Naive thymus-derived CD8-positive, alpha-beta T cell (primary cell): ENCODE results near the gene YWHAQ. TPM values are rescaled to one million over a fixed set of nuclear protein-coding genes. Genes with fewer than 3 reads are reported as not detected.
"Not testable (repeated sequence)": the region's sequence is repeated elsewhere in the genome, so short reads cannot be mapped to it uniquely, and the experiment has no call there.

Experiments
- ATAC-seq, 2 donors: fragments of 150-1000 bp; cut with Tn5 transposase in 1 of 2; sonication (Bioruptor Pico), chemical (Tn5 transposase) in 1 of 2; 1 replicate in 1 of 2; 2 replicates in 1 of 2; pipeline ENCODE4 v1.10.0; 2021; ENCODE audit warnings: mild to moderate bottlenecking in 2 of 2, moderate library complexity in 2 of 2
- POLR2A ChIA-PET: fragments of 350-600 bp; sonication (Branson Sonifier 250); formaldehyde crosslinking; loops from one replicate; lab custom pipeline; 2021; ENCODE audit warnings: antibody characterized with exemption; lab: Charles Lee
- DNase-seq, 10 donors: peaks; one replicate each; pipeline versions ENCODE4 v3.0.0 to v3.0.0-alpha.2; 2020 to 2022
- H3K27ac Mint-ChIP-seq, 10 donors: one replicate each; pipeline ENCODE4 v1.8.0; 2020 to 2022; ENCODE audit warnings: mild to moderate bottlenecking in 10 of 10, mixed read lengths in 10 of 10, moderate library complexity in 4 of 10, inconsistent platforms in 1 of 10
- H3K27me3 Mint-ChIP-seq, 5 donors: one replicate each; pipeline ENCODE4 v1.8.0; 2021 to 2022; ENCODE audit warnings: mixed read lengths in 5 of 5
- H3K36me3 Mint-ChIP-seq, 3 donors: one replicate each; pipeline ENCODE4 v1.8.0; 2020 to 2022; ENCODE audit warnings: mixed read lengths in 3 of 3, mild to moderate bottlenecking in 2 of 3, inconsistent platforms in 1 of 3
- H3K4me1 Mint-ChIP-seq, 4 donors: one replicate each; pipeline ENCODE4 v1.8.0; 2021 to 2022; ENCODE audit warnings: mixed read lengths in 4 of 4
- H3K4me3 Mint-ChIP-seq, 10 donors: one replicate each; pipeline ENCODE4 v1.8.0; 2020 to 2022; ENCODE audit warnings: mild to moderate bottlenecking in 10 of 10, mixed read lengths in 10 of 10, moderate library complexity in 6 of 10, inconsistent platforms in 1 of 10
- H3K9me3 Mint-ChIP-seq, 9 donors: one replicate each; pipeline ENCODE4 v1.8.0; 2020 to 2022; ENCODE audit warnings: mixed read lengths in 9 of 9, mild to moderate bottlenecking in 3 of 9, inconsistent platforms in 1 of 9, moderate library complexity in 1 of 9
- polyA plus RNA-seq, 3 donors: library from polyadenylated mRNA; unstranded; fragments of 300-500 nt; fragmentation: Illumina TruSeq; gene quantifications; one replicate each; pipeline ENCODE4 v1.2.3, GENCODE V29; 2021
- total RNA-seq, 8 experiments: library from RNA in 2 of 8; stranded (reverse) in 2 of 8; gene quantifications; one replicate each; pipeline ENCODE4 v1.2.3 and lab custom pipeline; 2021 to 2026

YWHAQ gene
- total and polyA plus RNA-seq, 5 experiments from 2014 or later, result 99.2 to 348 (median 195) TPM

GRCh38 chr2:9623151-9623550, 7.6 kb downstream of the YWHAQ start:
- Mint-ChIP-seq H3K4me3 (no peak overlapping the region), H3K27me3 (no peaks in the 10 kb centered on the region), H3K27ac (peak overlapping the region in 1 of 10 donors; percentile 43), H3K9me3 (peaks cover 0 to 2% (median 0%) of the 10 kb centered on the region in 9 donors), H3K36me3 (peaks cover 5 to 53% (median 17%) of the 10 kb centered on the region in 3 donors), H3K4me1 (peaks cover 30 to 94% (median 88%) of the 10 kb centered on the region in 4 donors)
- ATAC-seq (no peak), DNase-seq (no peak)
- POLR2A ChIA-PET, result no interaction called here

GRCh38 chr2:9621655-9622054, 9.1 kb downstream of the YWHAQ start:
- Mint-ChIP-seq H3K4me1 (peaks cover 25 to 91% (median 86%) of the 10 kb centered on the region in 4 donors), H3K27ac (peak overlapping the region in 4 of 10 donors; percentile 7 to 45 (median 22))
- POLR2A ChIA-PET, result not testable (repeated sequence)

GRCh38 chr2:9618410-9618809, 12.4 kb downstream of the YWHAQ start:
- POLR2A ChIA-PET, result interaction anchor here (1.4 to 2.4 kb wide), 3 partner anchors 10 to 63 kb away, joined by 6 to 11 read pairs (median 7); partner anchors contain the start of genes ADAM17 and YWHAQ
- H3K9me3 Mint-ChIP-seq, result peaks cover 0 to 2% (median 0%) of the 10 kb centered on the region in 9 donors
- H3K27ac Mint-ChIP-seq, result peak overlapping the region; percentile 65 to 97 (median 91)
- H3K27me3 Mint-ChIP-seq, result no peaks in the 10 kb centered on the region
- peak overlapping the region; percentile 49 to 88 (median 76) for H3K4me3 Mint-ChIP-seq
- peaks cover 36 to 95% (median 91%) of the 10 kb centered on the region in 4 donors for H3K4me1 Mint-ChIP-seq
- H3K36me3 Mint-ChIP-seq, result peaks cover 5 to 24% (median 8%) of the 10 kb centered on the region in 3 donors
- ATAC-seq (peak; percentile 93 to 97), DNase-seq (peak in 9 of 10 donors; percentile 5 to 67 (median 49))

More at GRCh38 chr2:9621655-9622054, 9.1 kb downstream of the YWHAQ start:
- peaks cover 5 to 43% (median 11%) of the 10 kb centered on the region in 3 donors for H3K36me3 Mint-ChIP-seq
- ATAC-seq, H3K9me3 Mint-ChIP-seq, DNase-seq, H3K4me3 Mint-ChIP-seq, H3K27me3 Mint-ChIP-seq: not testable (repeated sequence)

GRCh38 chr2:9617749-9618148, 13.0 kb downstream of the YWHAQ start:
- H3K9me3 Mint-ChIP-seq, result peaks cover 0 to 2% (median 0%) of the 10 kb centered on the region in 9 donors
- H3K27me3 Mint-ChIP-seq, result no peaks in the 10 kb centered on the region
- POLR2A ChIA-PET, result interaction anchor here (1.1 to 2.4 kb wide), 4 partner anchors 9 to 62 kb away, joined by 5 to 11 read pairs (median 6); partner anchors contain the start of genes ADAM17 and YWHAQ
- H3K36me3 Mint-ChIP-seq, result peaks cover 5 to 18% (median 10%) of the 10 kb centered on the region in 3 donors
- peak overlapping the region; percentile 17 to 97 (median 74) for H3K27ac Mint-ChIP-seq
- ATAC-seq (no peak), DNase-seq (no peak)
- H3K4me1 Mint-ChIP-seq, result peaks cover 38 to 96% (median 91%) of the 10 kb centered on the region in 4 donors
- H3K4me3 Mint-ChIP-seq, result peak overlapping the region in 9 of 10 donors; percentile 2 to 70 (median 33)

GRCh38 chr2:9617296-9617695, 13.5 kb downstream of the YWHAQ start:
- no peaks in the 10 kb centered on the region for H3K27me3 Mint-ChIP-seq
- POLR2A ChIA-PET, result interaction anchor here (1.1 to 1.4 kb wide), 3 partner anchors 9 to 62 kb away, joined by 5 to 7 read pairs (median 6); partner anchors contain the start of gene ADAM17
- peaks cover 0 to 2% (median 0%) of the 10 kb centered on the region in 9 donors for H3K9me3 Mint-ChIP-seq
- peak overlapping the region in 9 of 10 donors; percentile 2 to 70 (median 33) for H3K4me3 Mint-ChIP-seq
- peaks cover 38 to 97% (median 92%) of the 10 kb centered on the region in 4 donors for H3K4me1 Mint-ChIP-seq
- ATAC-seq (no peak), DNase-seq (no peak)
- peak overlapping the region in 9 of 10 donors; percentile 17 to 97 (median 74) for H3K27ac Mint-ChIP-seq
- peaks cover 5 to 17% (median 10%) of the 10 kb centered on the region in 3 donors for H3K36me3 Mint-ChIP-seq

GRCh38 chr2:9614562-9614961, 16.2 kb downstream of the YWHAQ start:
- POLR2A ChIA-PET, result interaction anchor here (1.0 kb wide), 1 partner anchor 16 kb away, joined by 3 read pairs; the partner anchor contains the start of gene YWHAQ
- no peak for DNase-seq
- no peak overlapping the region for H3K27ac Mint-ChIP-seq
- H3K36me3 Mint-ChIP-seq, result peaks cover 0 to 10% (median 9%) of the 10 kb centered on the region in 3 donors
- ATAC-seq, result no peak
- no peaks in the 10 kb centered on the region for H3K27me3 Mint-ChIP-seq
- peaks cover 39 to 96% (median 91%) of the 10 kb centered on the region in 4 donors for H3K4me1 Mint-ChIP-seq
- H3K9me3 Mint-ChIP-seq, result no peaks in the 10 kb centered on the region
- peak overlapping the region in 2 of 10 donors; percentile 12 to 71 for H3K4me3 Mint-ChIP-seq

GRCh38 chr2:9613291-9613690, 17.5 kb downstream of the YWHAQ start:
- H3K27me3 Mint-ChIP-seq, result no peaks in the 10 kb centered on the region
- no peaks in the 10 kb centered on the region for H3K9me3 Mint-ChIP-seq
- no peak for ATAC-seq
- no peak for DNase-seq
- H3K4me3 Mint-ChIP-seq, result no peak overlapping the region
- H3K36me3 Mint-ChIP-seq, result peaks cover 0 to 10% (median 9%) of the 10 kb centered on the region in 3 donors
- POLR2A ChIA-PET, result no interaction called here
- H3K27ac Mint-ChIP-seq, result peak overlapping the region in 1 of 10 donors; percentile 65
- peaks cover 41 to 96% (median 91%) of the 10 kb centered on the region in 4 donors for H3K4me1 Mint-ChIP-seq

GRCh38 chr2:9611549-9611912, 19.3 kb downstream of the YWHAQ start:
- ATAC-seq, POLR2A ChIA-PET, H3K36me3 Mint-ChIP-seq, DNase-seq, H3K4me3 Mint-ChIP-seq, H3K27me3 Mint-ChIP-seq, H3K9me3 Mint-ChIP-seq: not testable (repeated sequence)
- Mint-ChIP-seq H3K27ac (peak overlapping the region in 1 of 10 donors; percentile 95), H3K4me1 (peaks cover 37 to 91% (median 88%) of the 10 kb centered on the region in 4 donors)

GRCh38 chr2:9610781-9611548, 19.8 kb downstream of the YWHAQ start:
- Mint-ChIP-seq H3K36me3 (peaks cover 0 to 10% (median 3%) of the 10 kb centered on the region in 3 donors), H3K4me3 (peak overlapping the region in 1 of 10 donors; percentile 34)

GRCh38 chr2:9608491-9608890, 22.3 kb downstream of the YWHAQ start:
- not testable (repeated sequence) for ATAC-seq, H3K9me3 Mint-ChIP-seq, H3K27me3 Mint-ChIP-seq, DNase-seq
- H3K4me3 Mint-ChIP-seq, result peak overlapping the region; percentile 67 to 84 (median 80)
- H3K4me1 Mint-ChIP-seq, result peaks cover 22 to 82% (median 73%) of the 10 kb centered on the region in 4 donors
- POLR2A ChIA-PET, result interaction anchor here (0.6 to 2.5 kb wide), 3 partner anchors 8 to 22 kb away, joined by 3 to 16 read pairs (median 7); partner anchors contain the start of gene YWHAQ
- peak overlapping the region; percentile 34 to 95 (median 88) for H3K27ac Mint-ChIP-seq
- peaks cover 0 to 15% (median 11%) of the 10 kb centered on the region in 3 donors for H3K36me3 Mint-ChIP-seq

More at GRCh38 chr2:9610781-9611548, 19.8 kb downstream of the YWHAQ start:
- POLR2A ChIA-PET, result no interaction called here
- H3K9me3 Mint-ChIP-seq, result no peaks in the 10 kb centered on the region
- no peak for DNase-seq
- no peaks in the 10 kb centered on the region for H3K27me3 Mint-ChIP-seq
- H3K4me1 Mint-ChIP-seq, result peaks cover 33 to 90% (median 85%) of the 10 kb centered on the region in 4 donors
- ATAC-seq, result no peak
- peak overlapping the region in 6 of 10 donors; percentile 16 to 95 (median 59) for H3K27ac Mint-ChIP-seq

GRCh38 chr2:9602412-9602811, 28.4 kb downstream of the YWHAQ start:
- Mint-ChIP-seq H3K36me3 (peaks cover 16 to 55% (median 42%) of the 10 kb centered on the region in 3 donors), H3K4me3 (no peak overlapping the region), H3K27ac (no peak overlapping the region), H3K27me3 (no peaks in the 10 kb centered on the region), H3K4me1 (peaks cover 9 to 50% (median 33%) of the 10 kb centered on the region in 4 donors), H3K9me3 (peaks cover 0 to 15% (median 8%) of the 10 kb centered on the region in 9 donors)
- POLR2A ChIA-PET, result no interaction called here
- DNase-seq, result no peak
- no peak for ATAC-seq

- H3K36me3 Mint-ChIP-seq, result peaks cover 16 to 55% (median 42%) of the 10 kb centered on the region in 3 donors
- peaks cover 9 to 53% (median 38%) of the 10 kb centered on the region in 4 donors for H3K4me1 Mint-ChIP-seq
- POLR2A ChIA-PET, result no interaction called here
- DNase-seq, result no peak
- H3K4me3 Mint-ChIP-seq, result no peak overlapping the region
- H3K27me3 Mint-ChIP-seq, result no peaks in the 10 kb centered on the region
- no peak for ATAC-seq
- peak overlapping the region in 1 of 10 donors; percentile 53 for H3K27ac Mint-ChIP-seq
- peaks cover 0 to 15% (median 8%) of the 10 kb centered on the region in 9 donors for H3K9me3 Mint-ChIP-seq
Measured at GRCh38 chr2:9601397-9601796, 29.4 kb downstream of the YWHAQ start.
